ENCODE measurements around the gene COL2A1.

GRCh38 chr12:48037267-48037915, 33.1 kb upstream of the COL2A1 start:
- no peak for TF ChIP-seq CTCF (IDR thresholded peaks at IDR 0.05)
- TF ChIP-seq POLR2AphosphoS5 (IDR thresholded peaks at IDR 0.05; ENCODE audit: low read depth, low read length) = no peak
- no peak for TF ChIP-seq SIN3A (IDR thresholded peaks at IDR 0.05; ENCODE audit: borderline replicate concordance, insufficient read depth, low read depth, low read length)
- TF ChIP-seq REST (IDR thresholded peaks at IDR 0.05; ENCODE audit: insufficient read depth in 1 of 2, low read depth in 2 of 2, low read length in 1 of 2) = no peak
